K562 (cell line): Measurements from ENCODE around the gene TBCCD1. TPM values are rescaled to one million over a fixed set of nuclear protein-coding genes. Genes with fewer than 3 reads are reported as not detected.

ENCODE experiments used
- ATAC-seq: fragments of 200-7000 bp; cut with Tn5 transposase; 3 replicates; pipeline ENCODE4 v1.9.1; 2020; ENCODE audit warnings: moderate library complexity
- BruUV-seq: library from RNA; stranded (reverse); fragments of 400-500 nt; replicated peaks from 2 replicates; lab custom pipeline; 2021; lab: Mats Ljungman, UMichigan
- CTCF ChIA-PET: fragments of 300-600 bp; formaldehyde crosslinking; extraction: SDS; loops from one replicate; lab custom pipeline; 2021; ENCODE audit warnings: low intra/inter-chr PET ratio; lab: Yijun Ruan, JAX
- POLR2A ChIA-PET: fragments of 300-600, 350-650 bp; sonication (Branson Sonifier 250); formaldehyde crosslinking; extraction: SDS; loops from one replicate; lab custom pipeline; 2021; ENCODE audit warnings: antibody characterized with exemption, inconsistent platforms; lab: Yijun Ruan, JAX
- DNase-seq, 4 experiments: peaks; one replicate each; pipeline versions ENCODE4 v3.0.0 to v3.0.0-alpha.2; 2011 to 2018; ENCODE audit warnings: low spot score in 3 of 4, mixed read lengths in 3 of 4; ENCODE audit errors: extremely low read depth in 1 of 4
- FAIRE-seq: peaks from 2 replicates; lab custom pipeline; 2011; peaks lifted over from hg19 to GRCh38; lab: Jason Lieb, UNC
- H2AFZ ChIP-seq: 2 replicates; pipeline ENCODE4 v1.6.0; 2011; ENCODE audit warnings: low read depth, low read length, control low read depth, inconsistent platforms
- H3K27ac ChIP-seq: fragments of 200-600 bp; 3 replicates; pipeline ENCODE4 v1.8.0; 2011; ENCODE audit warnings: low read depth, mild to moderate bottlenecking, control low read depth, inconsistent platforms, low read length, moderate library complexity, mixed read lengths; ENCODE audit errors: extremely low read depth
- H3K27me3 ChIP-seq, 2 experiments: fragments of 300-600 bp in 1 of 2; 2 replicates in 1 of 2; 3 replicates in 1 of 2; pipeline versions ENCODE4 v1.6.0 to v1.8.0; 2011; ENCODE audit warnings: inconsistent platforms in 2 of 2, low read length in 2 of 2, mild to moderate bottlenecking in 1 of 2, mixed read lengths in 1 of 2, moderate library complexity in 1 of 2; ENCODE audit not compliant: control insufficient read depth in 2 of 2, insufficient read depth in 2 of 2
- H3K36me3 ChIP-seq: fragments of 300-600 bp; 3 replicates; pipeline ENCODE4 v1.8.0; 2011; ENCODE audit warnings: mild to moderate bottlenecking, low read length, inconsistent platforms; ENCODE audit not compliant: control insufficient read depth, insufficient read depth
- H3K4me1 ChIP-seq, 2 experiments: fragments of 200-600 bp in 1 of 2; replicated peaks in 1 of 2; 2 replicates in 1 of 2; 3 replicates in 1 of 2; pipeline versions ENCODE4 v1.5.1 to v1.8.0; 2011; ENCODE audit warnings: inconsistent platforms in 2 of 2, low read length in 2 of 2, mild to moderate bottlenecking in 1 of 2, mixed read lengths in 1 of 2, moderate library complexity in 1 of 2; ENCODE audit not compliant: control insufficient read depth in 2 of 2, insufficient read depth in 2 of 2
- H3K4me2 ChIP-seq: 2 replicates; pipeline ENCODE4 v1.6.1; 2011; ENCODE audit warnings: low read length, control low read depth, inconsistent platforms, mixed read lengths; ENCODE audit not compliant: insufficient read depth
- H3K4me3 ChIP-seq: fragments of 200-600 bp; sonication (generic), shearing (Covaris generic); 2 replicates; pipeline ENCODE4 v1.5.1; 2016; ENCODE audit warnings: control low read depth, inconsistent platforms
- H3K79me2 ChIP-seq: fragments of 200-600 bp; 3 replicates; pipeline ENCODE4 v1.8.0; 2011; ENCODE audit warnings: low read length, inconsistent platforms; ENCODE audit not compliant: control insufficient read depth, insufficient read depth
- H3K9ac ChIP-seq, 2 experiments: 2 replicates each; pipeline versions ENCODE4 v1.6.0 to v1.6.1; 2011; ENCODE audit warnings: low read depth in 2 of 2, low read length in 2 of 2, control low read depth in 1 of 2, inconsistent platforms in 1 of 2, mild to moderate bottlenecking in 1 of 2, mixed read lengths in 1 of 2; ENCODE audit not compliant: insufficient read depth in 1 of 2
- H3K9me1 ChIP-seq: one replicate; pipeline ENCODE4 v1.6.0; 2011; ENCODE audit warnings: inconsistent platforms, mild to moderate bottlenecking, low read length, moderate library complexity; ENCODE audit not compliant: control insufficient read depth, insufficient read depth
- H3K9me3 ChIP-seq: replicated peaks from 2 replicates; pipeline ENCODE4 v1.5.1; 2011; ENCODE audit warnings: low read depth, low read length, inconsistent platforms; ENCODE audit not compliant: control insufficient read depth, insufficient read depth
- H4K20me1 ChIP-seq: replicated peaks from 2 replicates; pipeline ENCODE4 v1.6.1; 2011; ENCODE audit warnings: low read length, inconsistent platforms, mixed read lengths; ENCODE audit not compliant: control insufficient read depth, insufficient read depth
- BRCA1 ChIP-seq, 2 experiments: fragments of 450-650 bp in 1 of 2; sonication (generic) in 1 of 2; formaldehyde crosslinking in 1 of 2; IDR thresholded peaks; 2 replicates each; pipeline versions ENCODE4 v1.5.0 to v1.6.1; 2017 to 2020; ENCODE audit warnings: mild to moderate bottlenecking in 1 of 2, missing genetic modification reagents in 1 of 2
- CCAR2 ChIP-seq: fragments of 200-400 bp; formaldehyde crosslinking; IDR thresholded peaks from 2 replicates; pipeline ENCODE4 v1.6.1; 2017; ENCODE audit warnings: mild to moderate bottlenecking, low read depth, low read length
- CREB5 ChIP-seq: fragments of 250-450 bp; sonication (Bioruptor Pico); IDR thresholded peaks from 2 replicates; pipeline ENCODE4 v1.5.0; 2020; ENCODE audit warnings: mild to moderate bottlenecking
- DIDO1 ChIP-seq: fragments of 450-650 bp; IDR thresholded peaks from 2 replicates; pipeline ENCODE4 v1.6.1; 2016; ENCODE audit warnings: low read depth, missing biosample characterization, missing genetic modification characterization
- KLF6 ChIP-seq: fragments of 250-450 bp; sonication (Bioruptor Pico); IDR thresholded peaks from 2 replicates; pipeline ENCODE4 v1.4.0; 2020; ENCODE audit warnings: mild to moderate bottlenecking, moderate library complexity, borderline replicate concordance
- L3MBTL2 ChIP-seq: fragments of 450-650 bp; IDR thresholded peaks from 2 replicates; pipeline ENCODE4 v1.6.1; 2016; ENCODE audit warnings: mild to moderate bottlenecking, moderate library complexity
- MCM2 ChIP-seq: fragments of 450-650 bp; IDR thresholded peaks from 2 replicates; pipeline ENCODE4 v1.6.1; 2017; ENCODE audit warnings: low read depth, mild to moderate bottlenecking
- MEF2D ChIP-seq: conservative IDR thresholded peaks from 2 replicates; pipeline ENCODE4 v1.6.1; 2016; ENCODE audit warnings: low read depth, missing genetic modification characterization, missing compliant biosample characterization
- MEIS2 ChIP-seq: fragments of 450-650 bp; IDR thresholded peaks from 2 replicates; pipeline ENCODE4 v1.6.1; 2014; ENCODE audit warnings: mild to moderate bottlenecking; ENCODE audit not compliant: partially characterized antibody
- NR2C1 ChIP-seq, 2 experiments: fragments of 450-650 bp; IDR thresholded peaks; 2 replicates each; pipeline ENCODE4 v1.6.1; 2017; ENCODE audit warnings: mild to moderate bottlenecking in 2 of 2, antibody characterized with exemption in 1 of 2, inconsistent platforms in 1 of 2, missing compliant biosample characterization in 1 of 2, missing genetic modification characterization in 1 of 2
- POU5F1 ChIP-seq: fragments of 150-350 bp; IDR thresholded peaks from 2 replicates; pipeline ENCODE4 v1.6.1; 2014; ENCODE audit warnings: borderline replicate concordance, low read length, low read depth, mild to moderate bottlenecking; ENCODE audit not compliant: partially characterized antibody
- SNRNP70 ChIP-seq: fragments of 200-400 bp; formaldehyde crosslinking; optimal IDR thresholded peaks from 2 replicates; pipeline ENCODE3; 2017; ENCODE audit warnings: low read depth, low read length
- XRCC3 ChIP-seq: fragments of 450-650 bp; IDR thresholded peaks from 2 replicates; pipeline ENCODE4 v1.6.1; 2017; ENCODE audit warnings: mild to moderate bottlenecking, moderate library complexity
- ZNF253 ChIP-seq: fragments of 250-450 bp; sonication (Bioruptor Pico); conservative IDR thresholded peaks from 2 replicates; pipeline ENCODE4 v1.6.1; 2021; ENCODE audit warnings: mild to moderate bottlenecking
- WGBS: fragments of 100-300 bp; shearing (Covaris generic); methylation state at CpG from one replicate; pipeline ENCODE4 v1.1.6; 2016; ENCODE audit warnings: low coverage, mixed read lengths; ENCODE audit not compliant: insufficient coverage; ENCODE audit errors: missing lambda C conversion rate; 5-methylcytosine and 5-hydroxymethylcytosine counted together
- in situ Hi-C: fragments of 300-500 bp; cut with MboI; formaldehyde crosslinking; loops from 4 replicates; pipeline ENCODE4 v1.15.0; 2018; ENCODE audit warnings: inconsistent platforms, mixed read lengths
- intact Hi-C: fragments of 100-400 bp; cut with micrococcal nuclease; formaldehyde crosslinking; loops from 2 replicates; pipeline ENCODE4 v1.14.2; 2022
- polyA plus RNA-seq, 8 experiments: library from polyadenylated mRNA; depleted of rRNA in 4 of 8; stranded (reverse) in 5 of 8; unstranded in 3 of 8; fragments of >200 nt; fragmentation: Nextera tagmentation in 2 of 8; fragmentation: Illumina TruSeq in 1 of 8; extraction: Ambion mirVana in 2 of 8; extraction: Trizol in 1 of 8; gene quantifications; 2 replicates each; pipeline versions ENCODE4 v1.2.1 to v1.2.3, GENCODE V29; 2011 to 2014; ENCODE audit warnings: inconsistent platforms in 1 of 8, missing spikeins in 1 of 8
- total RNA-seq, 7 experiments: library from RNA; depleted of rRNA in 6 of 7; stranded (reverse); fragments of >200 nt in 6 of 7; fragmentation: Illumina TruSeq in 2 of 7; extraction: Trizol in 2 of 7; gene quantifications; 2 replicates each; pipeline versions ENCODE4 v1.2.1 to v1.2.3, GENCODE V29; 2011 to 2021; ENCODE audit warnings: low replicate concordance in 1 of 7

Gene TBCCD1
- total and polyA plus RNA-seq, 9 of the 15 experiments (the other 6 are each of a cell fraction or from before 2014, with no cell fraction given): 17.7 to 31.1 (median 21.2) TPM

GRCh38 chr3:186594591-186595113, 27.5 kb upstream of the TBCCD1 start (continued):
- TF ChIP-seq CCAR2 (no peak), CREB5 (CRISPR knock-in tag) (no peak), BRCA1 (IDR thresholded peaks at IDR 0.05) (no peak), BRCA1 (CRISPR knock-in tag; IDR thresholded peaks at IDR 0.05) (no peak), NR2C1 (IDR thresholded peaks at IDR 0.05) (no peak), NR2C1 (tag; IDR thresholded peaks at IDR 0.05) (peak; percentile 34; the same call in 1 of the 2 replicates), MCM2 (no peak), L3MBTL2 (0 out of 2 replicates have a peak, but pooled peaks have one; percentile 20), DIDO1 (tag) (no peak), MEIS2 (peak; percentile 26)

GRCh38 chr3:186593862-186594261, 26.7 kb upstream of the TBCCD1 start:
- WGBS: 87% methylated on average over 3 of the region's 3 CpGs
- Histone ChIP-seq H3K4me3 (no peak overlapping the region), H3K9ac (no peak overlapping the region), H3K27ac (no peak overlapping the region), H3K27me3 (no peaks in the 10 kb centered on the region), H3K9me1 (no peaks in the 10 kb centered on the region), H4K20me1 (no peaks in the 10 kb centered on the region), H3K4me2 (no peak overlapping the region), H3K36me3 (no peaks in the 10 kb centered on the region), H3K79me2 (no peaks in the 10 kb centered on the region), H3K4me1 (peaks cover 0 to 28% of the 10 kb centered on the region in 2 experiments; a peak in 4 of 5 replicates), H3K9me3 (no peaks in the 10 kb centered on the region), H2AFZ (no peak overlapping the region)
- CTCF ChIA-PET: no interaction called here
- DNase-seq: no peak
- no TSS peak for BruUV-seq
- in situ Hi-C loops (no loop called here), intact Hi-C loops (no loop called here)
- no peak for ATAC-seq
- TF ChIP-seq ZNF253 (CRISPR knock-in tag) (no peak), KLF6 (CRISPR knock-in tag) (no peak), POU5F1 (no peak), MEF2D (tag) (no peak), XRCC3 (no peak), SNRNP70 (no peak)
- no peak for FAIRE-seq
- POLR2A ChIA-PET: interaction anchor here (1.4 kb wide), 1 partner anchor 190 kb away, joined by 4 read pairs; the partner anchor contains the start of gene EIF4A2
